ENCODE measurements around the gene SRSF7. TPM values are rescaled to one million over a fixed set of nuclear protein-coding genes. Genes with fewer than 3 reads are reported as not detected.
A peak's percentile ranks its signal among the peaks of the same experiment; 100 is the strongest.

SRSF7 gene
- total and polyA plus RNA-seq, 2 donors (not counting 1 experiment from before 2014, with no cell fraction given), result 283 to 505 TPM

DNA sequence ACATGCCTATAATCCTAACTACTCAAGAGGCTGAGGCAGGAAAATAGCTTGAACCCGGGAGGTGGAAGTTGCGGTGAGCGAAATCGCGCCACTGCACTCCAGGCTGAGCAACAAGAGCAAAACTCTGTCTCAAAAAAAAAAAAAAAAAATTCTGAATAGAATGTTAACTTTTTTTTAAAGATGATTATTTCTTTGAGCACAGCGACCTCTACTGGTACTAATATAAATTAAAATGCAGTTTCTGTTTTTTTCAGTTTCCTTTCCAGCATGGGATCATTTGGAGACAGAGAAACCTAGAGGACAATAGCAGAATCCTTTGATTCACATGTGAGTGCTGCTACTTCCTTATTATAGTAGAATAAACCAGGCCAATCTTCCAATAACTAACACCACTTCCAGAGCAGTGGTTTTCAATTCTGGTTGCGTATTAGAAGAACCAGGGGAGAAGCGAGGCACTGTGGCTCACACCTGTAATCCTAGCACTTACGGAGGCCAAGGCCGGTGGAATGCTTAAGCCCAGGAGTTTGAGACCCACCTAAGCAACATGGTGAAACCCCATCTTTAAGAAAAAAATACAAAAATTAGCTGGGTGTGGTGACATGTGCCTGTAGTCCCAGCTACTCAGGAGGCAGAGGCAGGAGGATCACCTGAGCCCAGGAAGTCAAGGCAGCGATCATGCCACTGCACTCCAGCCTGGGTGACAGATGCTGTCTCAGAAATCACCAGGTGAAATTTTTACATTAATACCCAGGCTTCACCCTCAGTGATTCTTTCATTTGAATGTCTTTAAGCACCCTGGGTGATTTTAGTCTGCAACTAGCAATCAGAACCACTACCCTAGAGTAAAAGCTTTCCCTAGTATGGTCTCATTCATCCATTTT is 10.1 kb downstream of the SRSF7 start:
- Mint-ChIP-seq H3K4me3 (no peak overlapping the region), H3K9me3 (ENCODE audit: insufficient read depth) (no peaks in the 10 kb centered on the region), H3K4me1 (peaks cover 24% of the 10 kb centered on the region), H3K27me3 (no peaks in the 10 kb centered on the region), H3K27ac (peak overlapping the region; percentile 50)
- Histone ChIP-seq H3K27me3 (replicated peaks in 1 of 4; ENCODE audit: control extremely low read depth in 1 of 4, control insufficient read depth in 3 of 4, insufficient read depth in 4 of 4, low read length in 3 of 4) (no peaks in the 10 kb centered on the region), H3K4me2 (replicated peaks; ENCODE audit: low read depth, low read length, poor library complexity, severe bottlenecking) (no peak overlapping the region), H3K4me3 (ENCODE audit: control extremely low read depth in 1 of 5, extremely low read depth in 1 of 5, insufficient read depth in 1 of 5, low read depth in 2 of 5, low read length in 4 of 5) (no peak overlapping the region), H3K4me1 (ENCODE audit: control insufficient read depth in 2 of 2, insufficient read depth in 2 of 2, low read length in 2 of 2) (no peaks in the 10 kb centered on the region), H3K79me2 (ENCODE audit: control insufficient read depth, insufficient read depth, low read length) (peaks cover 11% of the 10 kb centered on the region), H2AFZ (ENCODE audit: insufficient read depth, low read depth, low read length, poor library complexity, severe bottlenecking) (no peak overlapping the region), H3K27ac (ENCODE audit: low read length in 2 of 2) (peak overlapping the region in 1 of 2 donors; percentile 4), H3K9me3 (ENCODE audit: control extremely low read depth in 1 of 3, control insufficient read depth in 2 of 3, insufficient read depth in 1 of 3, low read length in 2 of 3) (no peaks in the 10 kb centered on the region), H3K9ac (ENCODE audit: low read length) (no peak overlapping the region), H4K20me1 (ENCODE audit: control insufficient read depth, insufficient read depth, low read length, poor library complexity, severe bottlenecking) (peaks cover 33% of the 10 kb centered on the region), H3K36me3 (replicated peaks in 1 of 2; ENCODE audit: control extremely low read depth in 1 of 2, control insufficient read depth in 1 of 2, extremely low read depth in 1 of 2, insufficient read depth in 2 of 2, low read length in 1 of 2) (peaks cover 9 to 62% of the 10 kb centered on the region in 2 experiments)
- ChIA-PET POLR2A (interaction anchor here (1.9 kb wide), 1 partner anchor 10 kb away, joined by 10 read pairs; the partner anchor contains the start of gene SRSF7), CTCF (interaction anchor here (0.7 to 9.0 kb wide), 8 partner anchors 9 to 233 kb away, joined by 3 to 85 read pairs (median 6); partner anchors contain the start of gene SRSF7)
- no peak for TF ChIP-seq EZH2 (IDR thresholded peaks at IDR 0.05; ENCODE audit: borderline replicate concordance, insufficient read depth, low read depth, low read length, poor library complexity, severe bottlenecking)
- TF ChIP-seq, protein P1, sequence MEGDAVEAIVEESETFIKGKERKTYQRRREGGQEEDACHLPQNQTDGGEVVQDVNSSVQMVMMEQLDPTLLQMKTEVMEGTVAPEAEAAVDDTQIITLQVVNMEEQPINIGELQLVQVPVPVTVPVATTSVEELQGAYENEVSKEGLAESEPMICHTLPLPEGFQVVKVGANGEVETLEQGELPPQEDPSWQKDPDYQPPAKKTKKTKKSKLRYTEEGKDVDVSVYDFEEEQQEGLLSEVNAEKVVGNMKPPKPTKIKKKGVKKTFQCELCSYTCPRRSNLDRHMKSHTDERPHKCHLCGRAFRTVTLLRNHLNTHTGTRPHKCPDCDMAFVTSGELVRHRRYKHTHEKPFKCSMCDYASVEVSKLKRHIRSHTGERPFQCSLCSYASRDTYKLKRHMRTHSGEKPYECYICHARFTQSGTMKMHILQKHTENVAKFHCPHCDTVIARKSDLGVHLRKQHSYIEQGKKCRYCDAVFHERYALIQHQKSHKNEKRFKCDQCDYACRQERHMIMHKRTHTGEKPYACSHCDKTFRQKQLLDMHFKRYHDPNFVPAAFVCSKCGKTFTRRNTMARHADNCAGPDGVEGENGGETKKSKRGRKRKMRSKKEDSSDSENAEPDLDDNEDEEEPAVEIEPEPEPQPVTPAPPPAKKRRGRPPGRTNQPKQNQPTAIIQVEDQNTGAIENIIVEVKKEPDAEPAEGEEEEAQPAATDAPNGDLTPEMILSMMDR (IDR thresholded peaks at IDR 0.05), result peak; percentile 80
- DNase-seq (peak; percentile 69), ATAC-seq (ENCODE audit: low read depth) (peak; percentile 16)
- WGBS (ENCODE audit: insufficient coverage), result 88% methylated on average over 2 of the region's 11 CpGs
- intact Hi-C loops (cut with micrococcal nuclease), result loop anchor here (1.0 to 5.0 kb wide), 3 partner anchors 160 to 424 kb away; no protein-coding TSS in a partner anchor

DNA sequence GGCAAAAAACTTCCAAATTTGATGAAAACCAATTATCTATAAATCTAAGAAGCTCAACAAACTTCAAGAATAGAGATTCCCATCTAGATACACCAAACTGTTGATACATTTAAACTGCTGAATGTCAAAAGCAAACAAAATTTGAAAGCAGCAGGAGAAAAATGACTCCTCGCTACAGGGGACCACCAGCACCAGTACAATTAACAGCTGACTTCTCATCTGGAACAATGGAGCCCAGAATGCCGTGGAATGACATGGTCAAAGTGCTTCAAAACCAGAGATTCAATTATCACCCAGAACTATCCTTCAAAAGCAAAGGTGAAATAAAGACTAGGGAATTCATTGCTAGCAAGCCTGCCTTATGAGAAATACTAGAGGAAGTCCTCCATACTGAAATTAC is 11.6 kb downstream of the SRSF7 start:
- DNase-seq (no peak), ATAC-seq (ENCODE audit: low read depth) (no peak)
- 100% methylated on average over 1 of the region's 2 CpGs for WGBS (ENCODE audit: insufficient coverage)
- no peak overlapping the region for H3K9ac ChIP-seq (ENCODE audit: low read length)
- TF ChIP-seq EZH2 (IDR thresholded peaks at IDR 0.05; ENCODE audit: borderline replicate concordance, insufficient read depth, low read depth, low read length, poor library complexity, severe bottlenecking), result no peak
- Mint-ChIP-seq H3K27me3 (no peaks in the 10 kb centered on the region), H3K27ac (no peak overlapping the region), H3K4me3 (no peak overlapping the region), H3K4me1 (peaks cover 17% of the 10 kb centered on the region), H3K9me3 (ENCODE audit: insufficient read depth) (no peaks in the 10 kb centered on the region)
- no peaks in the 10 kb centered on the region for H3K9me3 ChIP-seq (ENCODE audit: control extremely low read depth in 1 of 3, control insufficient read depth in 2 of 3, insufficient read depth in 1 of 3, low read length in 2 of 3)
- no peak overlapping the region for H2AFZ ChIP-seq (ENCODE audit: insufficient read depth, low read depth, low read length, poor library complexity, severe bottlenecking)
- peaks cover 20% of the 10 kb centered on the region for H4K20me1 ChIP-seq (ENCODE audit: control insufficient read depth, insufficient read depth, low read length, poor library complexity, severe bottlenecking)
- peaks cover 14% of the 10 kb centered on the region for H3K79me2 ChIP-seq (ENCODE audit: control insufficient read depth, insufficient read depth, low read length)
- H3K4me3 ChIP-seq (ENCODE audit: control extremely low read depth in 1 of 5, extremely low read depth in 1 of 5, insufficient read depth in 1 of 5, low read depth in 2 of 5, low read length in 4 of 5), result no peak overlapping the region
- POLR2A ChIA-PET, result no interaction called here
- no peak overlapping the region for H3K4me2 ChIP-seq (replicated peaks; ENCODE audit: low read depth, low read length, poor library complexity, severe bottlenecking)
- peaks cover 6 to 53% of the 10 kb centered on the region in 2 experiments for H3K36me3 ChIP-seq (replicated peaks in 1 of 2; ENCODE audit: control extremely low read depth in 1 of 2, control insufficient read depth in 1 of 2, extremely low read depth in 1 of 2, insufficient read depth in 2 of 2, low read length in 1 of 2)
- CTCF ChIA-PET, result interaction anchor here (0.7 to 9.0 kb wide), 5 partner anchors 10 to 206 kb away, joined by 3 to 85 read pairs (median 4); no protein-coding TSS in a partner anchor
- no peak overlapping the region for H3K27ac ChIP-seq (ENCODE audit: low read length in 2 of 2)
- H3K4me1 ChIP-seq (ENCODE audit: control insufficient read depth in 2 of 2, insufficient read depth in 2 of 2, low read length in 2 of 2), result no peaks in the 10 kb centered on the region
- intact Hi-C loops (cut with micrococcal nuclease), result no loop called here
- no peaks in the 10 kb centered on the region for H3K27me3 ChIP-seq (replicated peaks in 1 of 4; ENCODE audit: control extremely low read depth in 1 of 4, control insufficient read depth in 3 of 4, insufficient read depth in 4 of 4, low read length in 3 of 4)
